Caco-2 (cell line): ENCODE measurements around the gene STARD3NL. TPM values are rescaled to one million over a fixed set of nuclear protein-coding genes. Genes with fewer than 3 reads are reported as not detected.

Experiments used
- BruUV-seq: library from RNA; stranded (reverse); fragments of 400-500 nt; replicated peaks from 2 replicates; lab custom pipeline; 2021; lab: Mats Ljungman, UMichigan
- CTCF ChIA-PET: fragments of 300-600 bp; sonication (Branson Sonifier 250); formaldehyde crosslinking; loops from one replicate; lab custom pipeline; 2022; ENCODE audit warnings: antibody characterized with exemption; lab: Charles Lee
- POLR2A ChIA-PET: fragments of 300-600 bp; sonication (Branson Sonifier 250); formaldehyde crosslinking; loops from one replicate; lab custom pipeline; 2022; ENCODE audit warnings: antibody characterized with exemption; lab: Charles Lee
- DNase-seq, 2 experiments: peaks; one replicate each; pipeline versions ENCODE4 v3.0.0 to v3.0.0-alpha.2; 2020 to 2022
- H3K27me3 ChIP-seq: replicated peaks from 2 replicates; pipeline ENCODE4 v1.6.0; 2011; ENCODE audit warnings: low read length; ENCODE audit not compliant: control insufficient read depth, insufficient read depth
- H3K36me3 ChIP-seq: 2 replicates; pipeline ENCODE4 v1.5.1; 2011; ENCODE audit warnings: low read length; ENCODE audit not compliant: control insufficient read depth, insufficient read depth
- H3K4me1 ChIP-seq: fragments of 250-450 bp; sonication (Bioruptor Pico); 2 replicates; pipeline ENCODE4 v1.5.1; 2020; ENCODE audit warnings: mild to moderate bottlenecking
- H3K4me3 ChIP-seq: 2 replicates; pipeline ENCODE4 v1.5.1; 2011; ENCODE audit warnings: low read depth, mild to moderate bottlenecking, control low read depth, low read length
- H3K9me3 ChIP-seq: fragments of 250-450 bp; sonication (Bioruptor Pico); 2 replicates; pipeline ENCODE4 v1.5.1; 2020; ENCODE audit warnings: mild to moderate bottlenecking, moderate library complexity
- H3K27ac Mint-ChIP-seq: one replicate; pipeline ENCODE4 v1.8.0; 2022; ENCODE audit warnings: mixed read lengths; ENCODE audit not compliant: unreplicated experiment
- H3K27me3 Mint-ChIP-seq: one replicate; pipeline ENCODE4 v1.8.0; 2022; ENCODE audit warnings: mixed read lengths; ENCODE audit not compliant: insufficient read depth, unreplicated experiment
- H3K36me3 Mint-ChIP-seq: one replicate; pipeline ENCODE4 v1.8.0; 2022; ENCODE audit warnings: mild to moderate bottlenecking, mixed read lengths; ENCODE audit not compliant: insufficient read depth, unreplicated experiment
- H3K4me1 Mint-ChIP-seq: one replicate; pipeline ENCODE4 v1.8.0; 2022; ENCODE audit warnings: low read depth, mixed read lengths; ENCODE audit not compliant: unreplicated experiment
- H3K4me3 Mint-ChIP-seq: one replicate; pipeline ENCODE4 v1.8.0; 2022; ENCODE audit warnings: mild to moderate bottlenecking, moderate library complexity, mixed read lengths; ENCODE audit not compliant: unreplicated experiment
- H3K9me3 Mint-ChIP-seq: one replicate; pipeline ENCODE4 v1.8.0; 2022; ENCODE audit warnings: mixed read lengths; ENCODE audit not compliant: unreplicated experiment
- intact Hi-C: fragments of 100-400 bp; cut with micrococcal nuclease; formaldehyde crosslinking; loops from one replicate; pipeline ENCODE4 v1.10.0; 2022; ENCODE audit not compliant: unreplicated experiment
- total RNA-seq: library from RNA; stranded (reverse); gene quantifications from 2 replicates; pipeline ENCODE4 v1.2.3, GENCODE V29; 2022
- TF ChIP-seq, protein P1 (sequence below), 2 experiments: fragments of 200-600 bp in 1 of 2; IDR thresholded peaks; 1 replicate in 1 of 2; 2 replicates in 1 of 2; pipeline versions ENCODE4 v1.5.1 to v1.8.0; 2011 to 2022; ENCODE audit warnings: antibody characterized with exemption in 1 of 2, control low read depth in 1 of 2, inconsistent platforms in 1 of 2, low read depth in 1 of 2, low read length in 1 of 2, mild to moderate bottlenecking in 1 of 2, moderate library complexity in 1 of 2; ENCODE audit not compliant: insufficient read depth in 1 of 2, severe bottlenecking in 1 of 2, unreplicated experiment in 1 of 2

STARD3NL gene
- total RNA-seq, 1 experiment from 2014 or later = 32.6 TPM

GRCh38 chr7:38147005-38147404 lies 31.0 kb upstream of the STARD3NL start:
- Mint-ChIP-seq H3K4me1 (no peaks in the 10 kb centered on the region), H3K36me3 (no peaks in the 10 kb centered on the region), H3K4me3 (no peak overlapping the region), H3K9me3 (no peaks in the 10 kb centered on the region), H3K27ac (no peak overlapping the region), H3K27me3 (peaks cover 10% of the 10 kb centered on the region)
- Histone ChIP-seq H3K4me3 (no peak overlapping the region), H3K9me3 (no peaks in the 10 kb centered on the region), H3K36me3 (no peaks in the 10 kb centered on the region), H3K27me3 (0 out of 2 replicates have a peak, but pooled peaks cover 1% of the 10 kb centered on the region), H3K4me1 (no peaks in the 10 kb centered on the region)
- ChIA-PET CTCF (no interaction called here), POLR2A (no interaction called here)
- DNase-seq = no peak
- TF ChIP-seq, protein P1, sequence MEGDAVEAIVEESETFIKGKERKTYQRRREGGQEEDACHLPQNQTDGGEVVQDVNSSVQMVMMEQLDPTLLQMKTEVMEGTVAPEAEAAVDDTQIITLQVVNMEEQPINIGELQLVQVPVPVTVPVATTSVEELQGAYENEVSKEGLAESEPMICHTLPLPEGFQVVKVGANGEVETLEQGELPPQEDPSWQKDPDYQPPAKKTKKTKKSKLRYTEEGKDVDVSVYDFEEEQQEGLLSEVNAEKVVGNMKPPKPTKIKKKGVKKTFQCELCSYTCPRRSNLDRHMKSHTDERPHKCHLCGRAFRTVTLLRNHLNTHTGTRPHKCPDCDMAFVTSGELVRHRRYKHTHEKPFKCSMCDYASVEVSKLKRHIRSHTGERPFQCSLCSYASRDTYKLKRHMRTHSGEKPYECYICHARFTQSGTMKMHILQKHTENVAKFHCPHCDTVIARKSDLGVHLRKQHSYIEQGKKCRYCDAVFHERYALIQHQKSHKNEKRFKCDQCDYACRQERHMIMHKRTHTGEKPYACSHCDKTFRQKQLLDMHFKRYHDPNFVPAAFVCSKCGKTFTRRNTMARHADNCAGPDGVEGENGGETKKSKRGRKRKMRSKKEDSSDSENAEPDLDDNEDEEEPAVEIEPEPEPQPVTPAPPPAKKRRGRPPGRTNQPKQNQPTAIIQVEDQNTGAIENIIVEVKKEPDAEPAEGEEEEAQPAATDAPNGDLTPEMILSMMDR (IDR thresholded peaks at IDR 0.05; ENCODE audit: insufficient read depth in 1 of 2, low read depth in 1 of 2, low read length in 1 of 2, severe bottlenecking in 1 of 2, unreplicated experiment in 1 of 2) = no peak
- intact Hi-C loops = no loop called here
- BruUV-seq = no TSS peak

DNA sequence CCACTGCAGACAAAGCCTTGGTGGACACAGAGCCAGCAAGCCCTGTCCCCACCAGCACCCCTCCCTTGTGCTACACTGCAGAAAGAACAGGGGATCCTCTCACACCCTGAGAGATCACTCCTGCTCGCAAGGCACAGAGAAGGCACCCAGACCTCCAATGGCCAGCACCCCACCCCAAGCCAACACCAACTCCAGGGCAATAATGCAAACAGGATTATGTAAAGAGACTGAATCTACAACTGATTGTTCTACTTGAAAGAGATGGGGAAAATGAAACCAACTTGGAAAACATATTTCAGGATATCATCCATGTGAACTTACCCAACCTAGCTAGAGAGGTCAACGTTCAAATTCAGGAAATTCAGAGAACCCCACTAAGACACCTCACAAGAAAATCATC lies 26.5 kb upstream of the STARD3NL start:
- H3K4me1 ChIP-seq = no peaks in the 10 kb centered on the region
- intact Hi-C loops = no loop called here
- CTCF ChIA-PET = no interaction called here
- H3K36me3 ChIP-seq = no peaks in the 10 kb centered on the region
- POLR2A ChIA-PET = no interaction called here
- 0 out of 2 replicates have a peak, but pooled peaks cover 4% of the 10 kb centered on the region for H3K9me3 ChIP-seq
- H3K27me3 Mint-ChIP-seq = peaks cover 14% of the 10 kb centered on the region
- H3K4me3 Mint-ChIP-seq = no peak overlapping the region
- BruUV-seq = no TSS peak
- no peak overlapping the region for H3K4me3 ChIP-seq
- H3K4me1 Mint-ChIP-seq = no peaks in the 10 kb centered on the region
- 0 out of 2 replicates have a peak, but pooled peaks cover 1% of the 10 kb centered on the region for H3K27me3 ChIP-seq
- no peak for DNase-seq
- no peaks in the 10 kb centered on the region for H3K36me3 Mint-ChIP-seq
- TF ChIP-seq, protein P1 (IDR thresholded peaks at IDR 0.05; ENCODE audit: insufficient read depth in 1 of 2, low read depth in 1 of 2, low read length in 1 of 2, severe bottlenecking in 1 of 2, unreplicated experiment in 1 of 2) = no peak
- peaks cover 6% of the 10 kb centered on the region for H3K9me3 Mint-ChIP-seq
- H3K27ac Mint-ChIP-seq = no peak overlapping the region

DNA sequence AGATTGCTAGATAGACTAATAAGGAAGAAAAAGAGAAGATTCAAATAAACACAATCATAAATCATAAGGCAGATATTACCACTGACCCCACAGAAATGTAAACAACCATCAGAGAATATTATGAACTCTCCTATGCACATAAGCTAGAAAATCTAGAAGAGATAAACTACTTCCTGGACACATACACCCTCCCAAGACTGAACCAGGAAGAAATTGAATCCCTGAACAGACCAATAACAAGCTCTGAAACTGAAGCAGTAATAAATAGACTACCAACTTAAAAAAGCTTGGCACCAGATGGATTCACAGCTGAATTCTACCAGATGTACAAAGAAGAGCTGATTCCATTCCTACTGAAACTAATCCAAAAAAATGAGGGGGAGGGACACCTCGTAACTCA lies 24.5 kb upstream of the STARD3NL start:
- Mint-ChIP-seq H3K9me3 (peaks cover 13% of the 10 kb centered on the region), H3K27me3 (peaks cover 11% of the 10 kb centered on the region), H3K4me1 (no peaks in the 10 kb centered on the region), H3K4me3 (no peak overlapping the region), H3K27ac (no peak overlapping the region), H3K36me3 (no peaks in the 10 kb centered on the region)
- Histone ChIP-seq H3K4me3 (no peak overlapping the region), H3K4me1 (no peaks in the 10 kb centered on the region), H3K27me3 (0 out of 2 replicates have a peak, but pooled peaks cover 1% of the 10 kb centered on the region), H3K9me3 (0 out of 2 replicates have a peak, but pooled peaks cover 4% of the 10 kb centered on the region), H3K36me3 (no peaks in the 10 kb centered on the region)
- ChIA-PET CTCF (no interaction called here), POLR2A (no interaction called here)
- TF ChIP-seq, protein P1 (IDR thresholded peaks at IDR 0.05; ENCODE audit: insufficient read depth in 1 of 2, low read depth in 1 of 2, low read length in 1 of 2, severe bottlenecking in 1 of 2, unreplicated experiment in 1 of 2) = no peak
- DNase-seq = no peak
- intact Hi-C loops = no loop called here
- no TSS peak for BruUV-seq
